ENCODE results near the gene PCDHB5.
A peak's percentile ranks its signal among the peaks of the same experiment; 100 is the strongest.
"Not testable (repeated sequence)": the region's sequence is repeated elsewhere in the genome, so short reads cannot be mapped to it uniquely, and the experiment has no call there.

The PCDHB5 gene

DNA sequence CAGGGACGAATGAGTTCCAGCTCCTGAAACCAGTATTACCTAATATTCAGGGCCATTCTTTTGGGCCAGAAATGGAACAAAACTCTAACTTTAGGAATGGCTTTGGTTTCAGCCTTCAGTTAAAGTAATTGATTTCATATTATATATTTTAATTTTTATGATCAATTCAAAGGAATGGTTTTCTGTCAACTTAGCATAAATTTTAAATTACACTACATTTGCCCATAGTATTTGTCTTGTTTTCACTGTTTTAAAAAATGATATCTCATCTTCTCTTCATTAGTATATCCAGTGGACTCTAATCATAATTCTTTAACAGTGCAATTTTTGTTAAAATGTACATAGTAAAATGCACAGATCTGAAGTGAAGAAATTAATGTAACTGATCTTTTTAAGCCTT lies 45.3 kb downstream of the PCDHB5 start:
- TF ChIP-seq POLR2A (IDR thresholded peaks at IDR 0.05; ENCODE audit: low read length) (no peak), GATA1 (IDR thresholded peaks at IDR 0.05; ENCODE audit: low read depth, low read length) (no peak)
- DNase-seq: no peak

GRCh38 chr5:141182248-141182647 lies 47.2 kb downstream of the PCDHB5 start, which contains the start of gene PCDHB16:
TSS of gene PCDHB16 (plus strand) at chr5:141182387. CDS start at chr5:141182560, 173 bp downstream.
- no peak for TF ChIP-seq GATA1 (IDR thresholded peaks at IDR 0.05; ENCODE audit: low read depth, low read length)
- no peak for TF ChIP-seq POLR2A (IDR thresholded peaks at IDR 0.05; ENCODE audit: low read length)
- peak in 1 of 2 experiments; percentile 3 for DNase-seq

GRCh38 chr5:141184117-141184855 lies 49.3 kb downstream of the PCDHB5 start:
- DNase-seq: not testable (repeated sequence)

DNA sequence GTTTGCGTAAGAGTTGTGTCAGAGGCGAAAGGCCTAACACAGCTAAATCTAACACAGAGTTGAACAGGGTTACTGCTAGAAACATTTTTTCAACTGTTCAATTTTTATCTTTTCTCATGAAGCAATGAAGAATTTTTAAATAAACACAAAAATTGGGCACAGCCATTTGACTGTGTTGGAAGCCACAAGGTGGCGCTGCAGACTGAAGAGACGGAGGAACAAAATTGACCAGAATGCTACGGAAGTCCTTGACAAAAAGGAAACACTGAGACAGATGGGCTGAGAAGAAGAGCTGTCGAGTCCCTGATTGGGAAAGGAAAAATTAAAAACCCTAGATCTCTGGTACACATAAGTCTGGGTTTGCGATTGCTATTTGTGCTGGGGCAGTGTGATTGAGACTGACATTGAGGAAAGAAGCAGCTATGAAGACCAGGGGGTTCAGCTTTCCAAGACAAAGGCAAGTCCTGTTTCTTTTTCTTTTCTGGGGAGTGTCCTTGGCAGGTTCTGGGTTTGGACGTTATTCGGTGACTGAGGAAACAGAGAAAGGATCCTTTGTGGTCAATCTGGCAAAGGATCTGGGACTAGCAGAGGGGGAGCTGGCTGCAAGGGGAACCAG lies 52.0 kb downstream of the PCDHB5 start, which contains the start of gene PCDHB9:
TSS of gene PCDHB9 (plus strand) at position 265 of the 616 bp plus-strand sequence. CDS start at position 423, 158 bp downstream.
- DNase-seq: peak in 1 of 2 experiments; percentile 4
- no peak for TF ChIP-seq POLR2A (IDR thresholded peaks at IDR 0.05; ENCODE audit: low read length)
- TF ChIP-seq GATA1 (IDR thresholded peaks at IDR 0.05; ENCODE audit: low read depth, low read length): no peak

All from erythroblast (primary cell).